ENCODE data around the gene DRAM1. TPM values are rescaled to one million over a fixed set of nuclear protein-coding genes. Genes with fewer than 3 reads are reported as not detected.

DRAM1 gene
- total and polyA plus RNA-seq, 10 of the 15 experiments (the other 5 are each of a cell fraction or from before 2014, with no cell fraction given): 22.4 to 91.5 (median 41.4) TPM

DNA sequence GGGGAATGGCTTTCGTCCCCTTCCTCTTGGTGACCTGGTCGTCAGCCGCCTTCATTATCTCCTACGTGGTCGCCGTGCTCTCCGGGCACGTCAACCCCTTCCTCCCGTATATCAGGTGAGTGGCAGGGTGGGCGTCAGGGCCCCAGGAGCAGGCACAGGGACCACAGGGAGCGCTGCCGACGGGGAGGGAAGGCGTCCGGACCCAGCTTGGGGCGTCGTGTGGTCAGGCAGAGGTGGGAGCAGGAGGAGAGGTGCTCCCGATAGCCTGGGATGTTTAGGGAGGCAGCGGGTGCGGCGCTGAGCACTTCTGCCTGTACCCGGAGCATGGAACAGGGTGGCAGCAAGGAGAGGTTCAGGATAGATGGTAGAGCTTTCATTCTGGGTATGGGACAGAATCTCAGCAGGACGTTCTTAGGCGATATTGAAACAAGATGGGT lies 444 bp downstream of the DRAM1 start (continued):
- TF ChIP-seq SREBF2 (IDR thresholded peaks at IDR 0.05; ENCODE audit: low read length) (no peak), MTA3 (IDR thresholded peaks at IDR 0.05; ENCODE audit: borderline replicate concordance, low read length) (no peak), HDGF (IDR thresholded peaks at IDR 0.05) (peak; percentile 40; the same call in 1 of the 2 replicates), ZNF622 (IDR thresholded peaks at IDR 0.05) (no peak), ZSCAN29 (IDR thresholded peaks at IDR 0.05) (no peak), RUNX3 (IDR thresholded peaks at IDR 0.05; ENCODE audit: low read length) (no peak; the same call in 1 of the 2 replicates), SIN3A (IDR thresholded peaks at IDR 0.05; ENCODE audit: low read depth, low read length) (peak; percentile 36; the same call in 1 of the 2 replicates), BMI1 (IDR thresholded peaks at IDR 0.05; ENCODE audit: borderline replicate concordance) (no peak), KAT2A (conservative IDR thresholded peaks at IDR 0.05; ENCODE audit: control insufficient read depth, low read depth, low read length) (no peak), FOS (IDR thresholded peaks at IDR 0.05; ENCODE audit: borderline replicate concordance, extremely low read depth, insufficient read length) (no peak), GABPA (IDR thresholded peaks at IDR 0.05; ENCODE audit: low read depth) (no peak), POLR2A (IDR thresholded peaks at IDR 0.05; ENCODE audit: low read depth, low read length) (peak; percentile 12; the same call in 1 of the 2 replicates), LARP7 (IDR thresholded peaks at IDR 0.05) (peak; percentile 57)
- TF ChIP-seq, protein P1, sequence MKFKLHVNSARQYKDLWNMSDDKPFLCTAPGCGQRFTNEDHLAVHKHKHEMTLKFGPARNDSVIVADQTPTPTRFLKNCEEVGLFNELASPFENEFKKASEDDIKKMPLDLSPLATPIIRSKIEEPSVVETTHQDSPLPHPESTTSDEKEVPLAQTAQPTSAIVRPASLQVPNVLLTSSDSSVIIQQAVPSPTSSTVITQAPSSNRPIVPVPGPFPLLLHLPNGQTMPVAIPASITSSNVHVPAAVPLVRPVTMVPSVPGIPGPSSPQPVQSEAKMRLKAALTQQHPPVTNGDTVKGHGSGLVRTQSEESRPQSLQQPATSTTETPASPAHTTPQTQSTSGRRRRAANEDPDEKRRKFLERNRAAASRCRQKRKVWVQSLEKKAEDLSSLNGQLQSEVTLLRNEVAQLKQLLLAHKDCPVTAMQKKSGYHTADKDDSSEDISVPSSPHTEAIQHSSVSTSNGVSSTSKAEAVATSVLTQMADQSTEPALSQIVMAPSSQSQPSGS (IDR thresholded peaks at IDR 0.05; ENCODE audit: low read length): no peak
- TF ChIP-seq, protein P2, sequence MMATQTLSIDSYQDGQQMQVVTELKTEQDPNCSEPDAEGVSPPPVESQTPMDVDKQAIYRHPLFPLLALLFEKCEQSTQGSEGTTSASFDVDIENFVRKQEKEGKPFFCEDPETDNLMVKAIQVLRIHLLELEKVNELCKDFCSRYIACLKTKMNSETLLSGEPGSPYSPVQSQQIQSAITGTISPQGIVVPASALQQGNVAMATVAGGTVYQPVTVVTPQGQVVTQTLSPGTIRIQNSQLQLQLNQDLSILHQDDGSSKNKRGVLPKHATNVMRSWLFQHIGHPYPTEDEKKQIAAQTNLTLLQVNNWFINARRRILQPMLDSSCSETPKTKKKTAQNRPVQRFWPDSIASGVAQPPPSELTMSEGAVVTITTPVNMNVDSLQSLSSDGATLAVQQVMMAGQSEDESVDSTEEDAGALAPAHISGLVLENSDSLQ (IDR thresholded peaks at IDR 0.05): peak; percentile 27; the same call in 1 of the 2 replicates
- TF ChIP-seq, protein P3, sequence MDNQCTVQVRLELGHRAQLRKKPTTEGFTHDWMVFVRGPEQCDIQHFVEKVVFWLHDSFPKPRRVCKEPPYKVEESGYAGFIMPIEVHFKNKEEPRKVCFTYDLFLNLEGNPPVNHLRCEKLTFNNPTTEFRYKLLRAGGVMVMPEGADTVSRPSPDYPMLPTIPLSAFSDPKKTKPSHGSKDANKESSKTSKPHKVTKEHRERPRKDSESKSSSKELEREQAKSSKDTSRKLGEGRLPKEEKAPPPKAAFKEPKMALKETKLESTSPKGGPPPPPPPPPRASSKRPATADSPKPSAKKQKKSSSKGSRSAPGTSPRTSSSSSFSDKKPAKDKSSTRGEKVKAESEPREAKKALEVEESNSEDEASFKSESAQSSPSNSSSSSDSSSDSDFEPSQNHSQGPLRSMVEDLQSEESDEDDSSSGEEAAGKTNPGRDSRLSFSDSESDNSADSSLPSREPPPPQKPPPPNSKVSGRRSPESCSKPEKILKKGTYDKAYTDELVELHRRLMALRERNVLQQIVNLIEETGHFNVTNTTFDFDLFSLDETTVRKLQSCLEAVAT (IDR thresholded peaks at IDR 0.05): peak; percentile 19; the same call in 1 of the 2 replicates
- TF ChIP-seq, protein P4, sequence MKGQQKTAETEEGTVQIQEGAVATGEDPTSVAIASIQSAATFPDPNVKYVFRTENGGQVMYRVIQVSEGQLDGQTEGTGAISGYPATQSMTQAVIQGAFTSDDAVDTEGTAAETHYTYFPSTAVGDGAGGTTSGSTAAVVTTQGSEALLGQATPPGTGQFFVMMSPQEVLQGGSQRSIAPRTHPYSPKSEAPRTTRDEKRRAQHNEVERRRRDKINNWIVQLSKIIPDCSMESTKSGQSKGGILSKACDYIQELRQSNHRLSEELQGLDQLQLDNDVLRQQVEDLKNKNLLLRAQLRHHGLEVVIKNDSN (IDR thresholded peaks at IDR 0.05; ENCODE audit: borderline replicate concordance, extremely low read length, insufficient read depth, low read depth, low read length): no peak
